Neural progenitor cell (in vitro differentiated cells): Measurements from ENCODE around the gene CCR7.

ENCODE experiments used
- EZH2 ChIP-seq: fragments of 200-600 bp; sonication (generic); IDR thresholded peaks from 2 replicates; pipeline ENCODE4 v1.6.1; 2017; ENCODE audit warnings: antibody characterized with exemption, mild to moderate bottlenecking, moderate library complexity
- EZH2phosphoT487 ChIP-seq: fragments of 200-600 bp; sonication (generic); IDR thresholded peaks from 2 replicates; pipeline ENCODE4 v1.6.1; 2017; ENCODE audit warnings: antibody characterized with exemption
- TF ChIP-seq, protein P1 (sequence below): fragments of 200-600 bp; sonication (generic); IDR thresholded peaks from 2 replicates; pipeline ENCODE4 v1.5.1; 2017; ENCODE audit warnings: antibody characterized with exemption, mild to moderate bottlenecking

DNA sequence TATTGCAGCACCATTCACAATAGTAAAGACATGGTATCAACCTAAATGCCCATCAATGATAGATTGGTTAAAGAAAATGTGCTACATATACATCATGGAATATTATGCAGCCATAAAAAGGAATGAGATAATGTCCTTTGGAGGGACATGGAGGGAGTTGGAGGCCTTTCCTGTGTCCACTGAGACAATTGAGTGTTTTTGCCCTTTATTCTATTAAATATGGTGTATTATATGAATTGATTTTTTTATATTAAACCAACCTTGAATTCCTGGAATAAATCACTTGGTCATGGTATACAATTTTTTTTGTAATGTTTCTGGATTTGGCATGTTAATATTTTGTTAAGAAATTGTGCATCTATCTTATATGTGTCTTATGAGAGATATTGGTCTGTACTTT is 9.0 kb upstream of the CCR7 start:
- no peak for TF ChIP-seq EZH2
- TF ChIP-seq, protein P1, sequence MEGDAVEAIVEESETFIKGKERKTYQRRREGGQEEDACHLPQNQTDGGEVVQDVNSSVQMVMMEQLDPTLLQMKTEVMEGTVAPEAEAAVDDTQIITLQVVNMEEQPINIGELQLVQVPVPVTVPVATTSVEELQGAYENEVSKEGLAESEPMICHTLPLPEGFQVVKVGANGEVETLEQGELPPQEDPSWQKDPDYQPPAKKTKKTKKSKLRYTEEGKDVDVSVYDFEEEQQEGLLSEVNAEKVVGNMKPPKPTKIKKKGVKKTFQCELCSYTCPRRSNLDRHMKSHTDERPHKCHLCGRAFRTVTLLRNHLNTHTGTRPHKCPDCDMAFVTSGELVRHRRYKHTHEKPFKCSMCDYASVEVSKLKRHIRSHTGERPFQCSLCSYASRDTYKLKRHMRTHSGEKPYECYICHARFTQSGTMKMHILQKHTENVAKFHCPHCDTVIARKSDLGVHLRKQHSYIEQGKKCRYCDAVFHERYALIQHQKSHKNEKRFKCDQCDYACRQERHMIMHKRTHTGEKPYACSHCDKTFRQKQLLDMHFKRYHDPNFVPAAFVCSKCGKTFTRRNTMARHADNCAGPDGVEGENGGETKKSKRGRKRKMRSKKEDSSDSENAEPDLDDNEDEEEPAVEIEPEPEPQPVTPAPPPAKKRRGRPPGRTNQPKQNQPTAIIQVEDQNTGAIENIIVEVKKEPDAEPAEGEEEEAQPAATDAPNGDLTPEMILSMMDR: no peak
- TF ChIP-seq EZH2phosphoT487: no peak
